Naive thymus-derived CD4-positive, alpha-beta T cell (primary cell): Measurements from ENCODE around the gene ABCA1. TPM values are rescaled to one million over a fixed set of nuclear protein-coding genes. Genes with fewer than 3 reads are reported as not detected.
"Not testable (repeated sequence)": the region's sequence is repeated elsewhere in the genome, so short reads cannot be mapped to it uniquely, and the experiment has no call there.

Source experiments
- ATAC-seq: fragments of 150-1000 bp; cut with Tn5 transposase; 2 replicates; pipeline ENCODE4 v1.10.0; 2021; ENCODE audit warnings: mild to moderate bottlenecking, moderate library complexity
- CTCF ChIA-PET: fragments of 350-600 bp; sonication (Branson Sonifier 250); formaldehyde crosslinking; loops from one replicate; lab custom pipeline; 2021; ENCODE audit warnings: antibody characterized with exemption; lab: Charles Lee
- POLR2A ChIA-PET: fragments of 350-600 bp; sonication (Branson Sonifier 250); formaldehyde crosslinking; loops from one replicate; lab custom pipeline; 2021; ENCODE audit warnings: antibody characterized with exemption, inconsistent platforms; lab: Charles Lee
- DNase-seq, 9 donors: peaks; one replicate each; pipeline versions ENCODE4 v3.0.0 to v3.0.0-alpha.2; 2020 to 2022; ENCODE audit warnings: mixed read lengths in 1 of 9
- H3K27ac ChIP-seq: one replicate; pipeline ENCODE4 v1.7.0; 2013; ENCODE audit warnings: mild to moderate bottlenecking, low read depth, low read length, moderate library complexity
- H3K27me3 ChIP-seq, 2 donors: one replicate each; pipeline ENCODE4 v1.7.0; 2013; ENCODE audit warnings: low read length in 2 of 2, mild to moderate bottlenecking in 2 of 2, moderate library complexity in 2 of 2; ENCODE audit not compliant: control insufficient read depth in 2 of 2, insufficient read depth in 2 of 2
- H3K36me3 ChIP-seq, 3 experiments: 1 replicate in 2 of 3; 2 replicates in 1 of 3; pipeline ENCODE4 v1.7.0; 2013; ENCODE audit warnings: low read length in 3 of 3, mild to moderate bottlenecking in 3 of 3, moderate library complexity in 1 of 3; ENCODE audit not compliant: insufficient read depth in 3 of 3, control insufficient read depth in 2 of 3
- H3K4me1 ChIP-seq, 2 donors: one replicate each; pipeline ENCODE4 v1.7.0; 2013; ENCODE audit warnings: low read length in 2 of 2, mild to moderate bottlenecking in 2 of 2, moderate library complexity in 1 of 2; ENCODE audit not compliant: control insufficient read depth in 2 of 2, insufficient read depth in 2 of 2
- H3K4me3 ChIP-seq: 2 replicates; pipeline ENCODE4 v1.7.0; 2013; ENCODE audit warnings: mild to moderate bottlenecking, low read length
- H3K9me3 ChIP-seq, 3 experiments: 1 replicate in 2 of 3; 2 replicates in 1 of 3; pipeline ENCODE4 v1.7.0; 2013; ENCODE audit warnings: low read length in 3 of 3; ENCODE audit not compliant: control insufficient read depth in 2 of 3
- H3K27ac Mint-ChIP-seq, 9 donors: one replicate each; pipeline ENCODE4 v1.8.0; 2020 to 2022; ENCODE audit warnings: mixed read lengths in 9 of 9, mild to moderate bottlenecking in 8 of 9, moderate library complexity in 5 of 9, inconsistent platforms in 2 of 9
- H3K27me3 Mint-ChIP-seq, 5 donors: one replicate each; pipeline ENCODE4 v1.8.0; 2021 to 2022; ENCODE audit warnings: mixed read lengths in 5 of 5, mild to moderate bottlenecking in 1 of 5
- H3K36me3 Mint-ChIP-seq, 5 donors: one replicate each; pipeline ENCODE4 v1.8.0; 2020 to 2022; ENCODE audit warnings: mixed read lengths in 5 of 5, mild to moderate bottlenecking in 3 of 5, inconsistent platforms in 1 of 5
- H3K4me1 Mint-ChIP-seq, 7 donors: one replicate each; pipeline ENCODE4 v1.8.0; 2020 to 2022; ENCODE audit warnings: mixed read lengths in 7 of 7, mild to moderate bottlenecking in 3 of 7, inconsistent platforms in 1 of 7
- H3K4me3 Mint-ChIP-seq, 10 donors: one replicate each; pipeline ENCODE4 v1.8.0; 2020 to 2022; ENCODE audit warnings: mild to moderate bottlenecking in 10 of 10, mixed read lengths in 10 of 10, moderate library complexity in 6 of 10, inconsistent platforms in 2 of 10
- H3K9me3 Mint-ChIP-seq, 11 donors: one replicate each; pipeline ENCODE4 v1.8.0; 2020 to 2022; ENCODE audit warnings: mixed read lengths in 11 of 11, mild to moderate bottlenecking in 4 of 11, inconsistent platforms in 1 of 11, moderate library complexity in 1 of 11
- intact Hi-C, 2 donors: fragments of 100-400 bp; cut with micrococcal nuclease; formaldehyde crosslinking; loops; one replicate each; pipeline ENCODE4 v1.15.1; 2023
- polyA plus RNA-seq, 2 donors: library from polyadenylated mRNA; unstranded; fragments of 300-500 nt; fragmentation: Illumina TruSeq; gene quantifications; one replicate each; pipeline ENCODE4 v1.2.3, GENCODE V29; 2021
- total RNA-seq, 6 experiments: library from RNA in 5 of 6; stranded (reverse) in 5 of 6; gene quantifications; 1 replicate in 5 of 6; 2 replicates in 1 of 6; pipeline ENCODE4 v1.2.3 and lab custom pipeline; 2021 to 2026

ABCA1 gene
- 10 to 100 TPM in 2 of 5 experiments, 1 to 10 TPM in 2, under 1 TPM in 1; 0.58 to 19.4 (median 1.1) TPM for total RNA-seq
- polyA plus RNA-seq: under 1 TPM; 0.25 to 0.56 TPM
- total RNA-seq (lab: John Stamatoyannopoulos, UW): 17.5 reads per million, percentile 47 among the genes with 10 or more reads in this experiment

GRCh38 chr9:104927912-104928740 lies at the start of gene ABCA1:
ABCA1 (minus strand) TSS chr9:104928155; CDS start chr9:104903679, 24,476 bp downstream.
- peaks cover 0 to 51% (median 0%) of the 10 kb centered on the region in 5 donors for H3K27me3 Mint-ChIP-seq
- no peaks in the 10 kb centered on the region for H3K36me3 Mint-ChIP-seq
- Histone ChIP-seq H3K4me3 (peak within 1 kb of the TSS; percentile 84), H3K4me1 (peaks cover 7 to 9% of the 10 kb centered on the region in 2 donors), H3K36me3 (peaks cover 0 to 4% (median 0%) of the 10 kb centered on the region in 3 experiments), H3K9me3 (no peaks in the 10 kb centered on the region), H3K27me3 (no peaks in the 10 kb centered on the region), H3K27ac (peak within 1 kb of the TSS; percentile 70)
- peak within 1 kb of the TSS; percentile 88 to 97 (median 96) for H3K4me3 Mint-ChIP-seq
- H3K4me1 Mint-ChIP-seq: peaks cover 19 to 41% (median 25%) of the 10 kb centered on the region in 7 donors
- H3K9me3 Mint-ChIP-seq: no peaks in the 10 kb centered on the region
- intact Hi-C loops: loop anchor here (1.0 to 2.0 kb wide), 8 partner anchors 33 to 833 kb away; partner anchors contain the start of genes SLC44A1 (in 1 of the 2) and SMC2 (in 1 of the 2)
- POLR2A ChIA-PET: no interaction called here
- H3K27ac Mint-ChIP-seq: peak within 1 kb of the TSS in 8 of 9 donors; percentile 54 to 95 (median 72)
- peak; percentile 55 to 82 (median 73) for DNase-seq
- CTCF ChIA-PET: interaction anchor here (2.5 kb wide), 1 partner anchor 228 kb away, joined by 10 read pairs; no protein-coding TSS in a partner anchor
- ATAC-seq: peak; percentile 83

GRCh38 chr9:104977580-104977979 lies 49.6 kb upstream of the ABCA1 start:
- peaks cover 3 to 24% (median 10%) of the 10 kb centered on the region in 7 donors for H3K4me1 Mint-ChIP-seq
- DNase-seq (no peak), ATAC-seq (no peak)
- Histone ChIP-seq H3K4me3 (no peak overlapping the region), H3K27ac (no peak overlapping the region), H3K36me3 (no peaks in the 10 kb centered on the region), H3K9me3 (no peaks in the 10 kb centered on the region), H3K4me1 (no peaks in the 10 kb centered on the region), H3K27me3 (peaks cover 0 to 5% of the 10 kb centered on the region in 2 donors)
- no peaks in the 10 kb centered on the region for H3K36me3 Mint-ChIP-seq
- H3K27me3 Mint-ChIP-seq: peaks cover 0 to 15% (median 0%) of the 10 kb centered on the region in 5 donors
- no peak overlapping the region for H3K27ac Mint-ChIP-seq
- no peak overlapping the region for H3K4me3 Mint-ChIP-seq
- CTCF ChIA-PET: no interaction called here
- intact Hi-C loops: no loop called here
- H3K9me3 Mint-ChIP-seq: peaks cover 0 to 4% (median 0%) of the 10 kb centered on the region in 11 donors
- POLR2A ChIA-PET: no interaction called here

GRCh38 chr9:104977168-104977567 lies 49.2 kb upstream of the ABCA1 start:
- Histone ChIP-seq H3K27me3 (peaks cover 0 to 5% of the 10 kb centered on the region in 2 donors), H3K9me3 (no peaks in the 10 kb centered on the region), H3K4me1 (no peaks in the 10 kb centered on the region), H3K36me3 (no peaks in the 10 kb centered on the region), H3K27ac (no peak overlapping the region), H3K4me3 (no peak overlapping the region)
- DNase-seq (no peak), ATAC-seq (no peak)
- H3K4me3 Mint-ChIP-seq: no peak overlapping the region
- no peaks in the 10 kb centered on the region for H3K36me3 Mint-ChIP-seq
- H3K27me3 Mint-ChIP-seq: peaks cover 0 to 17% (median 0%) of the 10 kb centered on the region in 5 donors
- CTCF ChIA-PET: no interaction called here
- H3K4me1 Mint-ChIP-seq: peaks cover 3 to 25% (median 10%) of the 10 kb centered on the region in 7 donors
- no peak overlapping the region for H3K27ac Mint-ChIP-seq
- intact Hi-C loops: no loop called here
- POLR2A ChIA-PET: no interaction called here
- H3K9me3 Mint-ChIP-seq: peaks cover 0 to under 1% (median 0%) of the 10 kb centered on the region in 11 donors

GRCh38 chr9:104975966-104976595 lies 48.1 kb upstream of the ABCA1 start:
- H3K4me3 ChIP-seq, DNase-seq, intact Hi-C loops, H3K4me1 ChIP-seq, CTCF ChIA-PET, H3K36me3 ChIP-seq, H3K4me3 Mint-ChIP-seq, H3K9me3 ChIP-seq, H3K9me3 Mint-ChIP-seq, H3K36me3 Mint-ChIP-seq, H3K27me3 ChIP-seq, H3K27ac ChIP-seq, ATAC-seq, H3K27ac Mint-ChIP-seq, POLR2A ChIA-PET: not testable (repeated sequence)
- H3K4me1 Mint-ChIP-seq: peaks cover 3 to 25% (median 10%) of the 10 kb centered on the region in 7 donors
- H3K27me3 Mint-ChIP-seq: peaks cover 0 to 16% (median 0%) of the 10 kb centered on the region in 5 donors

GRCh38 chr9:104974053-104974962 lies 46.4 kb upstream of the ABCA1 start:
- Histone ChIP-seq H3K27me3 (peaks cover 0 to 5% of the 10 kb centered on the region in 2 donors), H3K9me3 (no peaks in the 10 kb centered on the region), H3K4me1 (no peaks in the 10 kb centered on the region), H3K36me3 (no peaks in the 10 kb centered on the region), H3K27ac (no peak overlapping the region), H3K4me3 (no peak overlapping the region)
- intact Hi-C loops: no loop called here
- no peak for DNase-seq
- H3K36me3 Mint-ChIP-seq: no peaks in the 10 kb centered on the region
- ChIA-PET CTCF (no interaction called here), POLR2A (interaction anchor here (0.5 kb wide), 1 partner anchor 9 kb away, joined by 4 read pairs; no protein-coding TSS in a partner anchor)
- peaks cover 3 to 30% (median 11%) of the 10 kb centered on the region in 7 donors for H3K4me1 Mint-ChIP-seq
- H3K27ac Mint-ChIP-seq: no peak overlapping the region
- no peaks in the 10 kb centered on the region for H3K9me3 Mint-ChIP-seq
- ATAC-seq: no peak
- peak overlapping the region in 1 of 10 donors; percentile 44 for H3K4me3 Mint-ChIP-seq
- H3K27me3 Mint-ChIP-seq: peaks cover 0 to 23% (median 0%) of the 10 kb centered on the region in 5 donors
